D721Med (cell line): Measurements from ENCODE around the gene ARHGAP26.
"Not testable (repeated sequence)": the region's sequence is repeated elsewhere in the genome, so short reads cannot be mapped to it uniquely, and the experiment has no call there.

ENCODE experiments used
- DNase-seq: peaks from one replicate; pipeline ENCODE4 v3.0.0; 2011; ENCODE audit warnings: low spot score; ENCODE audit not compliant: insufficient read length
- FAIRE-seq: peaks from 2 replicates; lab custom pipeline; 2011; peaks lifted over from hg19 to GRCh38; lab: Jason Lieb, UNC
- TF ChIP-seq, protein P1 (sequence below): IDR thresholded peaks from 2 replicates; pipeline ENCODE4 v1.5.1; 2012; ENCODE audit warnings: mild to moderate bottlenecking, control low read depth; ENCODE audit not compliant: insufficient read depth; ENCODE audit errors: missing control alignments

ARHGAP26 gene

DNA sequence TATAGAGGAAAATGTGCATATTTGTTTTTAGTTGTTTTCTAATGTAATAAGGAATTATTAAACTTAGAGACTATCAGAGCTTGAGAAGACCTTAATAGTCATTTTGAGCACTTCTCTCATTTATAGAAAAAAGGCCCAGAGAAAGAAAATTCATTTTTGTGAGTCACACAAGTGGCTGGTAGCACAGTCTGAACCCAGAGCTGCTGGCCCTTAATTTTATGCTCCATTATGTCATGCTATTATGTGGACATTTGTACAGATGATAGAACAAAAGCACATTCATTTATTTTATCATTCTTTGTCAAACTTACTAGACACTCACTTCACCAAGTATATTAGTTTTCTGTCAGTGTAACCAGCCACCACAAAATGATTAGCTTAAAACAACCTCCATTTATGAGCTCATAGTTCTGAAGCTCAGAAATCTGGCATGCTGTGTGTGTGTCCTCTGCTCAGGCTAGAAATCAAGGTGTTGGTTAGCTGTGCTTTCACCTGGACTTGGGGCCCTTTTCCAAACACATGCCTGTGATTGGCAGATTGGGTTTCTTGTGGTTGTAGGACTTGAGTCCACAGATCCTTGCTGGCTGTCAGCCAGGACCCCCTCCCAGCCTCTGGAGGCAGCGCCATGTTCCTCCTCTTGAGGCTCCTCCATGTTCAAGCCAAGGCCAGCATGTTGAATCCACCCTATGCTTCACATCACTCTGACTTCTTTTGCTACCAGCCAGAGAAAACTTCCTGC lies 188.9 kb downstream of the ARHGAP26 start:
- FAIRE-seq (no peak), DNase-seq (no peak)
- TF ChIP-seq, protein P1, sequence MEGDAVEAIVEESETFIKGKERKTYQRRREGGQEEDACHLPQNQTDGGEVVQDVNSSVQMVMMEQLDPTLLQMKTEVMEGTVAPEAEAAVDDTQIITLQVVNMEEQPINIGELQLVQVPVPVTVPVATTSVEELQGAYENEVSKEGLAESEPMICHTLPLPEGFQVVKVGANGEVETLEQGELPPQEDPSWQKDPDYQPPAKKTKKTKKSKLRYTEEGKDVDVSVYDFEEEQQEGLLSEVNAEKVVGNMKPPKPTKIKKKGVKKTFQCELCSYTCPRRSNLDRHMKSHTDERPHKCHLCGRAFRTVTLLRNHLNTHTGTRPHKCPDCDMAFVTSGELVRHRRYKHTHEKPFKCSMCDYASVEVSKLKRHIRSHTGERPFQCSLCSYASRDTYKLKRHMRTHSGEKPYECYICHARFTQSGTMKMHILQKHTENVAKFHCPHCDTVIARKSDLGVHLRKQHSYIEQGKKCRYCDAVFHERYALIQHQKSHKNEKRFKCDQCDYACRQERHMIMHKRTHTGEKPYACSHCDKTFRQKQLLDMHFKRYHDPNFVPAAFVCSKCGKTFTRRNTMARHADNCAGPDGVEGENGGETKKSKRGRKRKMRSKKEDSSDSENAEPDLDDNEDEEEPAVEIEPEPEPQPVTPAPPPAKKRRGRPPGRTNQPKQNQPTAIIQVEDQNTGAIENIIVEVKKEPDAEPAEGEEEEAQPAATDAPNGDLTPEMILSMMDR: no peak

DNA sequence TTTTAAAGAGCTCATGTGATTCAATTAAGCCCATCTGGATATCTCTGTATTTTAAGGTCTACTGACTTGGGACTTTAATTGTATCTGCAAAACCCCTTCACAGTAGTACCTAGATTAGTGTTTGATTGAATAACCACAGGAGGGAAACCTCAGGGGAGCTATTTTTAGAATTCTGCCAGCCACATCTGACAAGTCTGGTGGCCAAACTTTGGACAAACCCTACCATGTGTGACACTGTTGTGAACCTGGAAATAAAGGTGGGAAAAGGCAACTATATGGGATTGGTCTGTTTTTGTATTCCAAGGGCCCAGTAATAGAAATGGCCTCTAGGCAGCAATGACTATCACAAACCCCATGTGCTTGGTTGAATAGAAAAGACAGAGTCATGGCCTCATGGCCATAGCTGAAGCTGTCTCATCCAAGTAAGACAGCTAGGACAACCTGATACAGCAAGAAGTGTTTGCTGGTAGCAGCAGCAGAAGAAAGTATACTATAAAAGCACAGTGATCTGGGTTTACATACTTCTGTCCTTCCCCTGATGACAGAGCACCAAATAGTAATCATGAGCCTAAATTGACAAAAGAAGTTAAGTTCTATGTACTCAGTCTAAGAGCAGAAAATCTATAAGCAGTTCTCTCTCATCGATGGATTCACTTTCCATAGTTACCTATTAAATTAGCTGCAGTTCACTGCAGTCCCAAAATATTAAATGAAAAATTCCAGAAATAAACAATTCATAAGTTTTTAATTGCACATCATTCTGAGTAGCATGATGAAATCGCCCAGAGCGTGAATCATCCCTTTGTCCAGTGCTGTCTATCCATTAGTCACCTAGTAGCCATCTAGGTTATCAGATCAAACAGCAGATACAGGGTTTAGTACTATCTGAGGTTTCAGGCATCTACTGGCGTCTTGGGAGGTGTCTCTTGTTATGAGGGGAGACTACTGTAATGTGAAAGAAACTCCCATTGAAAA lies 189.8 kb downstream of the ARHGAP26 start:
- DNase-seq: no peak
- no peak for FAIRE-seq
- TF ChIP-seq, protein P1: no peak

DNA sequence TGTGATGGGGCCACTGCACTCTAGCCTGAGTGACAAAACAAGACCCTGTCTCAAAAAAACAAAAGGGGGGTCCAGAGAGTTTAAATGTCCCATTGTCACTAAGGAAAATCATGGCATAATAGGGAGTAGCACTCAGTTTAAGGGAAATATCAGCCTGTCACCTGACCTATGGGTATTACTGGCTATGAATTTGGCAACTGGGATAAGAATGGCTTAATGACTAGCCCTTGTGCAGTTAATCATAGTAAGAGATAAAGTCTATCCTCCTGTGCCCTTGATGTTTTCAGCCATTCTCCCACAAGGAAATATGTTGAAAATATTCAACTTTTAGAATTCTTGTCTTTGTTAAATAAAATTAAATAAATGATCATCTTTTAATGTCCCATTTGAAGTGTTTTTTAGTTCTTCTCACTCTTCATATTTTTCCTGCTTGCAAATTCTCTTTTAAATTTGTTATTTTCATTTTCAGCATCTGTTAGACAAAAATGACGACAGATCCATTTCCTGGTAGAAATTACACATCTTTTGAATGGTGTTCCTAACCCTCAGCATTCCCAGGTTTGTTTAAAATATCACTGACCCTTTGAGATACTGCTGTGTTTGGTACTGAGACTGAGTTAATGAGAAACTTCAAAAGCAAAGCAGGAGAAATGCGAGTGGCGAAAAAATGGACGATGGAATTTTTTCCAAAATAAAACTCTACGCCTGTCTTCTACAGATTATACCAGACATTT lies 191.4 kb downstream of the ARHGAP26 start:
- no peak for FAIRE-seq
- TF ChIP-seq, protein P1: no peak
- no peak for DNase-seq

DNA sequence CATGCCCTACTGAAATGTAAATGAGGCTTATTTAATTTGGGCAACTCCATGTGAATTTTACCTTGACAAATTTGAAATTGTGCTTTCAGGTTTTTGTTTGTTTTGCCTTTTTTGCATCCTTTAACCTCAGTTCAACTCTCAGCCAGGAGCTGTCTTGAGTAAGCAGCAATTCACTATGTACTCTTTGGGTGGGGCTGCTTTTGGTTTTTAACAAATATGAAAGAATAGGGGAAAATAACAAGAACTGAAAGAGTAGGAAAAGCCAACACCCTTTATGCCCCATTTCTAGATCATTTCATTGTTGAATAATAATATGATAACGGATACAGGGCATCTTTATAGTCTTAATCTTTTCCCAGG lies 192.0 kb downstream of the ARHGAP26 start:
- FAIRE-seq (no peak), DNase-seq (no peak)
- TF ChIP-seq, protein P1: no peak

DNA sequence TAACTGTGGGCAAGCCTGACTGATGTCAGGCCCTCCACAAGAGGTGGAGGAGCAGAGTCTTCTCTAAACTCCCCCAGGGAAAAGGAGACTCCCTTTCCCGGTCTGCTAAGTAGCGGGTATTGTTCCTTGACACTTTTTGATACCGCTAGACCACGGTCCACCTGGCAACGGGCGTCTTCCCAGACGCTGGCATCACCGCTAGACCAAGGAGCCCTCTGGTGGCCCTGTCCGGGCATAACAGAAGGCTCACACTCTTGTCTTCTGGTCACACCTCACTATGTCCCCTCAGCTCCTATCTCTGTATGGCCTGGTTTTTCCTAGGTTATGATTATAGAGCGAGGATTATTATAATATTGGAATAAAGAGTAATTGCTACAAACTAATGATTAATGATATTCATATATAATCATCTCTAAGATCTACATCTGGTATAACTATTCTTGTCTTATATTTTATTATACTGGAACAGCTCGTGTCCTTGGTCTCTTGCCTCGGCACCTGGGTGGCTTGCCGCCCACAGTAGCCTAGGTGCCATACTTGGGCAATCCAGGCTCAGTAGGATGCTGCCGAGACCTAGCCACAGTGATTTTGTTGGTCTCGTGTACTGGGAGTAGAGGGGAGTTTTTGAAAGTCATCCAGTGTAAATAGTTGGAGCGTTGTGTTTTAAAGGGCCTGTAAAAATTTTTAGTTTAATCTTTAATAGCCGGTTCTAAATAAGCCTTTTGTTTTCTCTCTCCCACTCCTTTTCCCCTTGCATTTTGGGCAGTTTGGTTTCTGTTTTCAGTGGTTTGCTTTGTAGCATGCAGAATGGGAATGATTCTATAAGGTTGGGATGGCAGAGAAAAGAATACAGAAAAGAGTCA lies 195.3 kb downstream of the ARHGAP26 start:
- FAIRE-seq, DNase-seq: not testable (repeated sequence)
- TF ChIP-seq, protein P1: peak; percentile 25

DNA sequence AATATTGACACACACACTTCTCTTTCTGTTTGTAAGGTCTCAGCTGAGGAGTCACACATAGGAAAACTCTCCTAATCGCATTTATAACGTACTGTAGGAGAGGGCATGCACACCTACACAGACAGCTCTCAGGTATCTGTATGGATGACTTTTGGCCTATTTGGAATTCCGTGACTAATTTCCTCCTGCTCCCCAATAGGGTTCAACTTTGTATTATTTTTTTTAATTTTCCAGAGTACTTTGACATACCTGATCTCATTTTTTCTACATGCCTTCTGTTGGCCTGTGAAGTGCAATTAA lies 195.9 kb downstream of the ARHGAP26 start:
- TF ChIP-seq, protein P1: no peak
- no peak for FAIRE-seq
- DNase-seq: no peak
